Islet of Langerhans (tissue), 1 donor: ENCODE results near the gene CENPX.

Experiments used
- FAIRE-seq: peaks from one replicate; lab custom pipeline; 2011; peaks lifted over from hg19 to GRCh38; lab: Jason Lieb, UNC

Gene CENPX

DNA sequence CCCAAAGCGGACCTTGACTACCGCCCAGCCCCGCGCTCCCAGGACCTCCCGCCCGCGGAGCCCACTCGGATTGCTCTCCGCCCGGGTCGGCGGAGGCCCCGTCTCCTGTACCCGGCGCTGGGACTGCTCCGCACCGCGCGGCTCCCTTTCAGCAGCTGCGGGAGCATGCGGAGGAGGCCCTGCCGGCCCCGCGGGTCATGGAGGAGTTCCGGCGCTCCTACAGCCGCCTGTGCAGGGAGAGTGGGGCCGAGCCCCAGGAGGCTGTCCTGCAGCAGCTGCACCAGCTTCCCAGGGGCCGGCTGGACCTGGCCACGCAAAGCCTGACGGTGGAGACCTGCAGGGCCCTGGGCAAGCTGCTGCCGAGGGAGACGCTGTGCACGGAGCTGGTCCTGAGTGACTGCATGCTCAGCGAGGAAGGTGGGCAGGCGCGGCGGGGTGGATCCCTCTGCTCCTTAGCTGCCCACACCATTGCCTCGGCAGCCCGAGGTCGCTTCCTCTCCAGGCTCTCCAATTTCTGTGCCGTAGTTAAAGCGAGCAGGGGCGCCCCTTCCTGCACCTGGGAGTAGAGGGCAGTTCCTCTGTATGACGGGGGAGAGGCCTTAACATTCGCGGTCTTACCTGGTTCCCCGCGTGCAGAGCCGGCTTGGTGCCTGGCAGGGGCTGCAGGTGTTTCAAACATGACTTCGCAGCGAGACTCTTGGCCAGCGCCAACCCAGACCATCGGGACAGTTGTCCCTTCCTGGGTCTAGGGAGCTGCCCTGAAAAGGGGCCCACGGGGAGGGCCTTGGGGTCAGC, 966 bp upstream of the CENPX start:
- FAIRE-seq, result no peak

DNA sequence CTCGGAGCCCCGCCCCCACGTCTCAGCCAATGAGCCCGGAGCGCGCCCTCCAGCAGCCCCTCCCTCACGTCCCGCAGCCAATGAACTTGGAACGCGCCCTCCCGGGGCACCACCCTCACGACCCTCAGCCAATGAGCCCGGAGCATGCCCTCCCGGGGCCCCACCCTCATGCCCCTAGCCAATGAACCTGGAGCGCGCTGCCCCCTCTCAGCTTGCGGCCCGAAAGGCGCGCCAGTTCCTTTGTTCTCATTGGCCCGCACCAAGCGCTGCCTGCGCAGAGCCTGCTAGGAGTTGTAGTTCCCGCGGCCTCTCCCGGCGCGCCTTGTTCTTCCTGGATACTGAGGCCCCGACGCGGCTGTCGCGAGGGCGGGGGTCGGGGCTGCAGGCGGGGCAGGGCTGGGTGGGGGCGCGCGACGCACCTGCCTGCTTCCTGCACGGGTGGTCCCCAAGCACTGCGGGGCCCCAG, 336 bp upstream of the CENPX start, which contains the start of gene LRRC45:
Gene LRRC45 (plus strand): TSS at position 325 of the 466 bp plus-strand sequence. CDS start 339 bp downstream, outside the sequence.
- peak; percentile 56 for FAIRE-seq

DNA sequence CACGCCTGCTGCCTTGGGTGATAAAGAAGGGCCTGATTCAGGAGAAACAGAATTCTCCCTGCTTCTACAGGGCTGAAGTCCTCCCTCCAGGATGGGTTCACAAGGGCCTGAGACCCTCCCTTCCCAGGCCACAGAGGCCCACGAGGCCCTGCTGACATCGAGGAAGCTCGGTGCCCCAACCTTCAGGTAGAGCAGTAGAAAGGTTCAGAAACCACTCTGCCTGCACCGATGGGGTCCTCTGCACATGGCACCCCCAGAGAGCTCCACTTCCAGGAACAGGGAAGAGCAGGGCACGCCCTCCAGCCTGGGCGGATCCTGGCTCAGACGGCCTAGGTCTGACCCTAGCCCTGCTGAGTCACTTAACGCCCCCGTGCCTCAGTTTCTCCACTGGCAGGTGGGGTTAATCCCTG, 773 bp downstream of the CENPX start:
- FAIRE-seq, result no peak

DNA sequence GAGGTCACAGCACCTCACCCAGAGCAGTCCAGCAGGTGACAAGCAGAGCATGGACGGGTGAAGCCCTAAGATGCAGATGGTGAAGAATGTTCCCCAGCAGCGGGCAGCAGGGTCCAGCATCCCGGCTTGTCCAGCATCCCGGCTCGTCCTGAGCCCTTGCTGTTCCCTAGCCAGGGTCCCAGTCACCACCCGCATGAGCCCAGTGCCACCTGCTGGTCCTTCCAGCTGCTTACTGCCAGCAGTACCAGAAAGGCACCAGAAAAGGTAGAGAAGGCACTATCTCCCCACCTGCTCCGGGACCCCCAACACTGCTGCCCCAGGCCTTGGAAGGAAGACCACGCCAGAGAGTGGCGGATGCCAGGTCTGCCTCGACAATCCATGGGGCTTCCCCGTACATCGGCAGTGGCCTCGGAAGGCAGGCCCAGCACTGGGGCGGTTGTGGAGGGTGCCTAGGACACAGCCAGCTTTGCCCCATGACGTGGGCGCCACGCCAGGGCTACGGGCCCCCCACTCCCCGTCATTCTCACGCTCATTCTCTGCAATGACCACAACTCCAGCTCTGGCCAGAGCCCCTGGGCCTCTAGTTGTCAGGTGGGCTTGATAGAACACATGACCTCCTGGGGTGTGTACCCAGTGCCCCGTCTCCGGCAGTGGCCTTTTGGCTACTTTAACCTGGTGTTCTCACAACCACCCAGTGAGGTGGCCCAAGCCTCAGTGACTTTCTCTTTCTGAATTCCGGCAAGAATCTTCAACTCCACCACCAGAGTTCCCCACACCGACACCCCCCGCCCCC, 1.4 kb downstream of the CENPX start:
- FAIRE-seq, result no peak

DNA sequence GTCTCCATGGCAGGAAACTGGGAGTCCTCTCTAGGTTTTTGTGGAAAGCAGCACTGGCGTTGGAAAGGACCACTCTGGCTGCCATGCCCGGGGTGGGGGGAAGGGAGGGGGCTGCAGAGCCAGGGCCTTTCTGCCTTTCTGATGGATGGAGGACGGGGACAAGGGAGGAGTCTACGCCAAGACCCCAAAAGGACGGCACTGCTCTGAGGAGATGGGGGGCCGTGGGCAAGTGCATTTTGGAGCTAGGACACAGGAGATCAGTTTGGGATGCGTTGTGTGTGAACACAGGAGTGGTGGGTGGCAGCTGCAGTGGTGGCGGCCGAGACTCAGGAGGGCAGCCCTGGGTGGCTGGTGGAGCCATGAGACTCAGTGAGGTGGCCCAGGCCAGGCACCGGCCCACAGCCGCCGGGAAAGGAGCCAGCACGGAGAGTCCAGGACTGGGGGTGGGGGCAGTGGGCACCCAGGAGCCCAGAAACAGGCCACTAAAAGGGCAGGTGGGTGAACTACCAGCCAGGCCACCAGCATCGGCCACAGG, 2.0 kb downstream of the CENPX start:
- FAIRE-seq, result no peak

DNA sequence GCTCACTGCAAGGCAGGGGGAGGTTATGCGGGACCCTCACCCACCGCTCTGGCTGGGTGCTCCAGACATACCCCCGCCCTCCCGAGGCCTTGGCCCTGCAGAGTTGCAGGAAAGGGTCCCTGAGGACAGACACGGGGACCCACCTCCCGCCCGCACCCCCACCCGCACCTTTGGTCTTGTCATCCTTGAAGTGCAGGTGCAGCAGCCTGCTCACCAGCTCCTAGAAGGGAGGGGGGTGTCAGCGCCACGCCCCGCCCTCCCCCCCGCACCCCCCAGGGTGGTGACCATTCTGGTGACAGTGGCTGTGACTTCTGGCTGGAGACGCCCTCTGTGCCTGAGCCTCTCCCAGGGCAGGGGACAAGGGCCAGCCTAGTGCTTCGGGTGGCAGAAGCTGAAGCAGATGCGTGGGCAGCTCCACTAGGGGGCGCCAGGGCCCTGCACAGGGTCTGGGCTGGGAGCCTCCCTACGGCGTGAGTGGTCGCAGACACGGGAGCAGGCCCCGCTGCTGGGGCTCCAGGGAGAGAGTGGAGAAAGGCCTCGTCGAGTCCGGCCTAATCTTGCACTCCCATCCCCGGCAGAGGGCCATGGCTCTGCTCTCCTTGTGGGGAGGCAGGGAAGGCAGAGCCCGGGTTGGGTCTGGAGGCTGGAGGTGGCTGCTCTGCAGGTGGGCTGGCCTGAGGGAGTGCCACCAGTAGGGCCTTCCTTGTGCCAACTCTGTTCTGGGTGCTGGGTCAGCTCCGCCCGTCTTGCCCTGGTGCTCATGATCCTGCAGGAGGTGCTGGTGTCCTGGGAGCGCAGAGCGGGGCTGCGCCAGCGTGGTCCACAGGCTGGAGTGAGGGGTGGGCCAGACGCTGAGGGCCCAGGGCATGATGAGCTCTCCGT, 2.7 kb downstream of the CENPX start:
- FAIRE-seq, result no peak

DNA sequence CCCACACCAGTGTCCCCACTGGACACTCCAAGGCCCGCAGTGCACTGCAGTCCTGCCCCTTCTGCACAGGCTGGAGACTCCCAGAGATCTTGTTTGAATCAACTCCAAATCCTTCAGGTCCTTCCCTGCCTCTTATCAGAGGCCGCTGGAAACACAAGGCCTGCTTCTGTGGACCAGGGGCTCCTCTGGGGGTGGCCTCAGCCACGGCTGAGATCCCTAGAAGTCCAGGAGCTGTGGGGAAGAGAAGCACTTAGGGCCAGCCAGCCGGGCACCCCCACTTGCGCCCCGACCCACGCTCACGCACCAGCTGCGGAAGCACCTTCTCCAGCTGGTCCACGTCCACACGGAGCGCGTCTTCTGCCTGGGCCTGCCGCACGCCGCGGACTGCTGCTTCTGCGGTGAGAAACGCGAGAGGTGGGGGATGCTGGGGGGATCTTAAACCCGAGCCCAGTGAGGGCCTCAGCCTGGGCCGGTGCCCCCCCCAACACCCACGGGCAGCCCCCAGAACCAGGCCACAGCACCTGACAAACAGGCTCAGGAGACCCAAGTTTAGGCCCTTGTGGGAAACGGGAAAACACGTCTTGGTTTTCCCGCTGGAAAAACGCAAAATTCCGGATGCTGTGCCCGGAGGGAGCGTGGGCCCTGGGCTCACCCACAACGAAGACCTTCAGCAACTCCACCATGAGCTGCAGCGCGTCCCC, 3.5 kb downstream of the CENPX start:
- FAIRE-seq, result no peak

DNA sequence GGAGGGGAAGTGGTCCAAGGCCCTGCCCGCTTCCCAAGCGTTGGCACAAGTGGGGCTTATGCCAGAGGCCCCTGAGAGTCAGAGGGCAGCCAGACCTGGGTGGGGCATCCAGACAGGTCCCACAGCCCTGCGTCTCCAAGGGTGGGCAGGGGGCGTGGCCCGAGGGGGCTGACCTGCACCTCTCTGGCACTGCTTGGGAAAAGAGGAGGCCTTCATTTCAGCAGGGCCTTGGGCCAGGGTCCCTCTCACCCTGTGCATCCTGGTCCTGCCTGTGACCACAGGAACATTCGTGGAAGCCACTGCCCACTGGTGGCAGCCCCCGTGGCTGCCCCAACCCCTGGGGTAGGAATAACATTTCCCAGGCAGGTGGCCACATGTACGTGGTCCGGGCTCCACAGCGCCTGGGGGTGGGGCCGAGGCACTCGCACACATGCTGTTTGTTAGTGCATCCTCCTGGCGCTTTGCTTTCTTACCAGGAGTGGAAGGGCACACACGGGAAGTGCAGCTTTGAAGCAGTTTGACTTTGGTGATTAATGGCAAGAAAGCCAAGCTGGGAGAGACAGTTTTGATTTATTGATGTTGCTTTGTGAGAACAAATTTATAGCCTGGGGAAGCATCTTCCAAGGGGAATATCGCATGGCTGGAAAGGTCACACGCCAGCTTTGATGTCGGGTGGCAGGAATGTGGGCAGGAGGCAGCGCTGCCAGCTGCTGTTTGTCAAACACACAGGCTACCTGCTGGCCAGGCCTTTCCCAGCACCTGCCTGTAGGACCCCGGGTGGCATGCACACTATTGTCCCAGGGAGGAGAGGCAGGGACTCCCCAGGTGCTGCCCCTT, 4.3 kb downstream of the CENPX start:
- FAIRE-seq, result no peak

DNA sequence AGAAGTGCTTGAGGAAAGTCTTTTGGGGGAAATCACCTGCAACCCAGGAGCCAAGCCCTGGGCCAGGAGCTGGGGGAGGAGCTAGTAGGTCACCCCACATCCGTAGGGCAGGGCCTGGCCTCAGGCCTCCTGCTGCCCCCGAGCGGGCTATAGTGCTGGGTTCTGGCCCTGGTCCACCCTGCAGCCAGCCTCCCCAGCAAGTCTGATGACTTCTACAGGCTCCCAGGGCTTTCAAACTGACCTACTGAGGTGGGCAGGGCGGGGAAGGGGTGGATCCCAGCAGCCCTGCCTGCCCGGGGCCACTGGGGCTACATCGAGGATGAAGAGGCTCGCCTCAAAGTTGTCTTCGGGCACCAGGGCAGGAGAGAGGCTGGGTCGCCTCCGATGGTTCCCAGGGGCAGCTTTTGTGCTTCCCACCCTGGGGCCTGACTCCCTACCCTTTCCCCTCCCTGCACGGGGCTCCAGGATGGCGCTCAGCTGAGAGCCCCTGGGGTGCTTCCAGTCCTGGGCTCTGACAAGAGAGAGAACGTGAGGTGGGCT, 5.0 kb downstream of the CENPX start:
- no peak for FAIRE-seq

DNA sequence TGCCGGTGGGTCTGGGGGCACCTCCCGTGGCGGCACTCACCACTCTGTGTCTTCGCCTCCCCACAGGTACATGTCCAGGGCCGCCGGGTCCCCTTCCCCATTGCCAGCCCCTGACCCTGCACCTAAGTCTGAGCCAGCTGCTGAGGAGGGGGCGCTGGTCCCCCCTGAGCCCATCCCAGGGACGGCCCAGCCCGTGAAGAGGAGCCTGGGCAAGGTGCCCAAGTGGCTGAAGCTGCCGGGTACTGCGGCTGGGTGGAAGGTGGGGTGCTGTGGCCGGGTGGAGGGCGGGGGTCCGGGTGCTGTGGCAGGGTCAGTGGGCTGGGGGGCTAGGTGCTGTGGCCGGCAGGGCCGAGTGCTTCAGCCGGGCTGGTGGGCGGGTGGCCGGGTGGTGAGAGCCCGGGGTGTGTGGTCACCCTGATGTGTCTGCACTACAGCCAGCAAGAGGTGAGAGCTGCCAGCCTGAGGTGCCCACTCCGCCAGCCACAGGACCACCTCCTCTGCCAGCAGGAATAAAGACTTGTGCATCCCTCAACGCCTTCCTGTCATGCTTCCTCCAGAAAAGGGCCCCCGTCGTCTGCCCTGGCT, 5.7 kb downstream of the CENPX start:
- no peak for FAIRE-seq

DNA sequence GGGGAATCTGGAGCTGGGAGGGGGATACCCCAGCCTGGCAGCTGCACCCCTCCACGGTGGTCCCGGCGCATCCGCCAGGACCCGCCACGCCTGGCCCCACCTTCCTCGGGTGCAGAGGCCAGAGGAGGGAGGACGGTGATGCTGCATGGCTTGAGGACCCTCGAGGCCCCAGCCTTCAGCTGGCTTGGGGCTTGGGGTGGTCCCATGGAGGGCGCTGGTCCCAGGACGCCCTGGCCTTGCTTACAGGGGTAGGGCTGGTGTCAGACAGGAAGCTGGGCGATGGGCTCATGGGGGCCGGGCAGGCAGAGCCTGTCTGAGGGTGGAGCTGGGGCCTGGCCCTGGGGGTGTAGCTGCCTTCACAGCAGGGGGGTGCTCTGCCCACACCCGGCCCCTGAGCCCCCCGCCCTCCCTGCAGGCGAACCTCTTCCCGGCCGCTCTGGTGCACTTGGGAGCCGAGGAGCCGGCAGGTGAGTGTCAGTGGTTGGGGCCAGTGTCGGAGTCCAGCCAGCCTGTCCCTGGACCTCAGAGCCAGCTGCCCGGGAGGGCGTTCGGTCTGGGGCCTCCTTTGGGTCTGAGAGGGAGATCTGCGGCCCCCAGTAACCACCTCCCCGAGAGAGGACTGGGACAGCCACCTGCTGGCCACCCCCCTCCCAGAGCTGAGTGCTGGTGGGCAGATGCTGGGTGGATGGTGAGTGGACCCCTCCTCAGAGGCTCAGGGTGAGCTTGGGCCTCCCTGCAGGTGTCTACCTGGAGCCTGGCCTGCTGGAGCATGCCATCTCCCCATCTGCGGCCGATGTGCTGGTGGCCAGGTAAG, 6.4 kb downstream of the CENPX start:
- FAIRE-seq, result no peak

DNA sequence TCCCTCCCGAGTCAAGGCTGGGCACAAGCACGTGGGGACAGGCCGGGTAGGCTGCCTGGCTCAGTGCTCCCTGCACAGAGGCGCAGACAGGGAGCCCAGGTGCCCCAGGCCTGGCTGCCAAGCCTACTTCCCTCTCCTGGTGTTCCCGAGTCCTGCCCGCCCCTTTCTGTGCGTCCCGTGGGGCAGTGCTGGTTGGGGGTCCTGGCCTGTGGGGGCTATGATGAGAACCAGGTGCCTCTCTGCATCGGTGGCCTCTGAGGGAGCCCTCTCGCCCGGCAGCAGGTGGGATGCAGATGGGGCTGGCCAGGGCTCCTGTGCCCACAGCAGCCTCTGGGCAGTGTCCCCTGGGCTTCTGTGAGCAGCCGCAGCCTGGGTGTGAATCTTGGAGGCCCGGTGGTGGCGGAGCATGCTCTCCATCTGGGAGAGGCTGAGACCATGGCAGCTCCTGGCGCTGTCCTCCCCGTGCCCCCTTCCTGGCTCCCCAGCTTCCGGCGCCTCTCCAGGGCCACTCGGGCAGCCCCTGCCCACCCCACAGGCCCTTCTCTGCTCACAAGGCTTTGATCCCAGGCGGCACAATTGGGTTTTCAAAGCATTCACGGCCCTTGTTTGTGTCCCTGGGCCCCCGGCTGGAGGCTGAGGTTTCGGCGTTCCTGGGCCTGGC, 7.2 kb downstream of the CENPX start:
- FAIRE-seq, result no peak

DNA sequence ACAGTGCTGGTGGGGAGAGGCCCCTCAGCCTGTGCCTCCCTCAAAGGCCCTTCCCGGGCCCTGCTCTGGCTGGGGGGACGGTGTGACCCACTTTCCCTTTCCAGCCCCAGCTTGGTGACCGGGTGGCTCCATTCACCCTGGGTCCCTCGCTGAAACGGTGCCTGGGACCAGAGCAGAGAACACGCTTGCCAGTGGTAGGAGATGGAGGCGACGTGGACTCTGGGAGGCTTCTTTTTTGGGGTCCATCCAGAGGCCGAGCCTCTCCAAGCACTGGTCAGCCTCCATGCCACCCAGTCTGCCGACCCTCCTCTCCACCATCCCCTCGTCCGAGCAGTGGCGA, 7.7 kb downstream of the CENPX start:
- FAIRE-seq, result no peak

DNA sequence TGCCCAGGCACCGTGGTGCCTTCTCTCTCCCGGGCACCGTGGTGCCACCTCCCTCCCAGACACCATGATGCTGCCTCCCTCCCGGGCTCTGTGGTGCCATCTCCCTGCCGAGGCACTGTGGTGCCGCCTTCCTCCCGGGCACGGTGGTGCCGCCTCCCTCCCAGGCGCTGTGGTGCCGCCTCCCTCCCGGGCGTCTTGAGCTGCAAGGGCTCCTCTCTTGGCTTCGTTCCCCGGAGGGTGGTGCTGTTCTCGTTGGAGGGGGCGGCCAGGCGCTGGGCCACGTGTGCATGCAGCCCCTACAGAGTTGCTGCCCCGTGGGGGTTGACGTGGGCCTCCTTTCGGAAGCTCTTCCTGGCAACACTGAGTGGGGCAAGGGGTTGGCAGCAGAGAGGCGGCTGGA, 8.2 kb downstream of the CENPX start:
- FAIRE-seq, result no peak

DNA sequence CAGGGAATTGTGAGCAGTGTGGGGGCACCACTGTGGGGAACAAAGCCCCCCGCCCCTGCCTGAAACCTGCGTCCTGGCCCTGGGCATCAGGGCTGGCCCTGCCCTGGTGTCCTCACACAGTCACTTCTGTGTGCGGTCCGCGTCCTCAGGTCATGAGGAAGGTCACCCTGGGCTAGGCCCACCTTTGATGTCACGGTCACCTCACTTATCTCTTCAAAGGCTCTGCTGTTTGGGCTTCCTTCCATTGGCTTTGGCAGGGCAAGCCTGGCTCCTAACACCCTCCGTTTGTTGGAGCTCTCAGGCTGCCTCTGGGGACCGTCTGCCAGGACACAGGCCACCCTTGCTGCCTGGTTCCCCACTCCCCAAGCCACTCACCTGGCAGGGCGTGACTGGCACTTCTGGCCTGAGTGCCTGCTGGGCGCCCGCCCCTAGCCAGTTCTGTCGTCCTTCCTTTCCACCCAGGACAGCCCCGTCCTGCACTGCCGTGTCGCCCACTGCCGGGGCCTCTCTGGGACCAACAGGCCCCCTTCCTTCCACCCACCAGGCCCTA, 8.8 kb downstream of the CENPX start:
- FAIRE-seq, result no peak

DNA sequence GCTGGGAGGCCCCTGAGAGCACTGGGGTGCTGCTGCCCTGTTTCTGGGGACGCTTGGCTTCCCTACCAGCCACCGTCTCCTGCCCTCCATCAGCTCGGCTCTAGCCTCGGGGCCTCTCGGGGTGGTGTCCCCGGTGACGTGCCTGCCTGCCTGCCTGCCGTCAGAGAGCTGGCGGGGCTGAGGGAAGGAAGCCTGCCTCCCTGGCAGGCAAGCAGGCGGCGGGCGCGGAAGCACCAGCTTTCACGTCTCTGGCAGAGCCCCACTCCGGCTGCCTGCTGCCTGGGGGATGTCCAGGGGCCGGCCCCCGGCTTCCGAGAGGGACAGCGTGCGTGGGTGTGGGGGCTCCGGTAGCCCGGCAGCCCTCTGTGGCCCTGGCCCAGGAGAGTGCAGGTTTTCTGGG, 9.3 kb downstream of the CENPX start:
- no peak for FAIRE-seq

DNA sequence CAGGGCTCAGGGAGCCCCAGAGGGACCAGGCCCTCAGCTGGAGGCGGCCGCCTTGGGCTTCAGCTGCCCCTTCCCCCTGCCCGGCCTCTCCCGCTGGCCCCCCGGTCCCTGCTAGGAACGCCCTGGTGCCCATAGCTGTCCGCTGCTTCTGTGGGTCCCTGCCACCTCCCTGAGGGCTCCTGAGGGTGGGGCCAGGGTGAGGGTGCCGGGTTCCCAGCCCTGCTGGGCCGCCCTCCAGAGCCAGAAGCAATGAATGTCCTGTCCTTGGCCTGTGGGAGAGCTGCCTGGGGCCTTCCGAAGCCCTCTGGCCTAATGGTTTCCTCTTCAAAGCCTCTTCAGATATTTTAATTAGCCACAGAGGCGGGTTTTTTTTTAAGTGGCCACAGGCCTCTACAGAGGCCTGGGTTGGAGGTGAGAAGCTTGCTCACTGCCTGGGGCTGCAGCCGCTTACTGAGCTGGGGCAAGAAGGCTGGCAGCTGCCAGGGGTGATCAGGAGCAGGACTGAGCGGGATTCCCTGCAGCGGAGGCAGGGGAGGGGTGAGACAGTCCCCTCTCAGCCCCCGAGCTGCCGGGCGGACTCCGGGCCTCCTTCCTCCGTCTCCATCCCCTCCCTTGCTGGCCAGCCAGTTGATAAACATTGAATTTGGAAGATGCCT, 9.9 kb downstream of the CENPX start:
- FAIRE-seq, result no peak

DNA sequence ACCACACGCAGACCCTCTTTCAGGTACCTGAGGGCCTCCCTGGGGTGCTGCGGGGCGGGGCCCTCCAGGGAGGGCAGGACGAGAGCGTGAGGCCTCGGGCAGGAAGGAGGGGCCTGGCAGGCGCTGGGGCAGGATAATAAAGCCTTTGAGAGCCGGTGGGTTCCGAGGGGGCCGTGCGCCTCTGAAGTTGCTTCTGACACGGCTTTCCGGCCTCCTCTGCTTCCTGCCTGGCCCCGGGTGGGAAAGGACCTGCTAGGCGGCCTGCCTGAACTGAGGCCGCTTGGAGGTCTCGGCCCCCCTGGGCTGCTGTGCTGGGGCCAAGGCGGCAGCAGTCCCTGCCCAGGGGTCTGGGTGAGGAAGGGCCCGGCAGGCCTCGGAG, 10.4 kb downstream of the CENPX start:
- no peak for FAIRE-seq
